GM23338 (cell line): ENCODE results near the gene ZNF783. TPM values are rescaled to one million over a fixed set of nuclear protein-coding genes. Genes with fewer than 3 reads are reported as not detected.

Source experiments
- ATAC-seq: fragments of 200-7000 bp; cut with Tn5 transposase; 3 replicates; pipeline ENCODE4 v1.9.1; 2020
- DNase-seq: peaks from one replicate; pipeline ENCODE4 v3.0.0-alpha.2; 2015; ENCODE audit warnings: low spot score
- H2AFZ ChIP-seq: fragments of 200-600 bp; sonication (generic); 2 replicates; pipeline ENCODE4 v1.8.0; 2016; ENCODE audit warnings: antibody characterized with exemption, mild to moderate bottlenecking, moderate library complexity
- H3F3A ChIP-seq: fragments of 200-600 bp; sonication (generic); replicated peaks from 2 replicates; pipeline ENCODE4 v1.8.0; 2017; ENCODE audit warnings: antibody characterized with exemption, mixed run types, low read depth
- H3K27ac ChIP-seq: fragments of 200-600 bp; sonication (generic); 2 replicates; pipeline ENCODE4 v1.6.1; 2016; ENCODE audit warnings: low read depth
- H3K27me3 ChIP-seq: fragments of 200-600 bp; sonication (generic); 2 replicates; pipeline ENCODE4 v1.8.0; 2016; ENCODE audit warnings: mild to moderate bottlenecking, mixed run types, moderate library complexity; ENCODE audit not compliant: insufficient read depth
- H3K36me3 ChIP-seq: fragments of 200-600 bp; sonication (generic); 2 replicates; pipeline ENCODE4 v1.8.0; 2016; ENCODE audit warnings: mild to moderate bottlenecking; ENCODE audit not compliant: insufficient read depth
- H3K4me1 ChIP-seq: fragments of 200-600 bp; sonication (generic); 2 replicates; pipeline ENCODE4 v1.8.0; 2016; ENCODE audit warnings: mild to moderate bottlenecking, moderate library complexity; ENCODE audit not compliant: insufficient read depth
- H3K4me2 ChIP-seq: fragments of 200-600 bp; sonication (generic); 2 replicates; pipeline ENCODE4 v1.7.1; 2017; ENCODE audit warnings: mixed run types
- H3K4me3 ChIP-seq: fragments of 200-600 bp; sonication (generic); 2 replicates; pipeline ENCODE4 v1.6.1; 2016; ENCODE audit warnings: mixed run types
- H3K79me2 ChIP-seq: fragments of 200-600 bp; sonication (generic); replicated peaks from 2 replicates; pipeline ENCODE4 v1.8.0; 2017; ENCODE audit warnings: mild to moderate bottlenecking; ENCODE audit not compliant: insufficient read depth
- H3K9me2 ChIP-seq: fragments of 200-600 bp; sonication (generic); 2 replicates; pipeline ENCODE4 v1.8.0; 2017; ENCODE audit not compliant: insufficient read depth
- H4K20me1 ChIP-seq: fragments of 200-600 bp; sonication (generic); replicated peaks from 2 replicates; pipeline ENCODE4 v1.8.0; 2017; ENCODE audit warnings: mild to moderate bottlenecking; ENCODE audit not compliant: insufficient read depth
- H3K27ac Mint-ChIP-seq: 2 replicates; pipeline ENCODE4 v1.8.0; 2020; ENCODE audit warnings: inconsistent platforms, mild to moderate bottlenecking, moderate library complexity, mixed read lengths
- H3K27me3 Mint-ChIP-seq: 3 replicates; pipeline ENCODE4 v1.8.0; 2022; ENCODE audit warnings: low read depth, mild to moderate bottlenecking, moderate library complexity, mixed read lengths, inconsistent platforms; ENCODE audit not compliant: insufficient read depth, poor library complexity
- H3K36me3 Mint-ChIP-seq: 3 replicates; pipeline ENCODE4 v1.8.0; 2021; ENCODE audit warnings: low read depth, mild to moderate bottlenecking, inconsistent platforms, moderate library complexity, mixed read lengths
- H3K4me1 Mint-ChIP-seq: 3 replicates; pipeline ENCODE4 v1.8.0; 2020; ENCODE audit warnings: mild to moderate bottlenecking, inconsistent platforms, mixed read lengths
- H3K4me3 Mint-ChIP-seq: 3 replicates; pipeline ENCODE4 v1.8.0; 2021; ENCODE audit warnings: moderate library complexity, mild to moderate bottlenecking, inconsistent platforms, mixed read lengths
- H3K9me3 Mint-ChIP-seq: 3 replicates; pipeline ENCODE4 v1.8.0; 2020; ENCODE audit warnings: moderate library complexity, mild to moderate bottlenecking, inconsistent platforms, mixed read lengths
- CREB1 ChIP-seq: fragments of 250-450 bp; sonication (Bioruptor Pico); IDR thresholded peaks from 2 replicates; pipeline ENCODE4 v1.5.0; 2020; ENCODE audit warnings: low read depth, mild to moderate bottlenecking, moderate library complexity
- ETS1 ChIP-seq: IDR thresholded peaks from 2 replicates; pipeline ENCODE4 v1.6.1; 2016; ENCODE audit warnings: antibody characterized with exemption
- EZH2 ChIP-seq: fragments of 200-600 bp; sonication (generic); IDR thresholded peaks from one replicate; pipeline ENCODE4 v1.8.0; 2017; ENCODE audit warnings: antibody characterized with exemption, mild to moderate bottlenecking, low read depth; ENCODE audit not compliant: unreplicated experiment
- EZH2phosphoT487 ChIP-seq: fragments of 200-600 bp; sonication (generic); IDR thresholded peaks from one replicate; pipeline ENCODE4 v1.8.1; 2018; ENCODE audit warnings: antibody characterized with exemption; ENCODE audit not compliant: unreplicated experiment
- JUNB ChIP-seq: IDR thresholded peaks from one replicate; pipeline ENCODE4 v1.6.1; 2016; ENCODE audit warnings: antibody characterized with exemption; ENCODE audit not compliant: unreplicated experiment
- NANOG ChIP-seq: IDR thresholded peaks from 2 replicates; pipeline ENCODE4 v1.6.1; 2016; ENCODE audit warnings: antibody characterized with exemption, borderline replicate concordance
- POLR2AphosphoS5 ChIP-seq: IDR thresholded peaks from 2 replicates; pipeline ENCODE4 v1.6.1; 2016; ENCODE audit warnings: antibody characterized with exemption, low read depth
- STAT1 ChIP-seq: IDR thresholded peaks from one replicate; pipeline ENCODE4 v1.6.1; 2016; ENCODE audit warnings: antibody characterized with exemption; ENCODE audit not compliant: unreplicated experiment
- ZNF114 ChIP-seq: fragments of 250-450 bp; sonication (Bioruptor Pico); IDR thresholded peaks from 2 replicates; pipeline ENCODE4 v1.5.0; 2020; ENCODE audit warnings: mild to moderate bottlenecking, moderate library complexity
- ZNF331 ChIP-seq: fragments of 250-450 bp; sonication (Bioruptor Pico); IDR thresholded peaks from 2 replicates; pipeline ENCODE4 v1.5.0; 2020; ENCODE audit warnings: low read depth, mild to moderate bottlenecking, moderate library complexity
- ZNF462 ChIP-seq: fragments of 250-450 bp; sonication (Bioruptor Pico); IDR thresholded peaks from 2 replicates; pipeline ENCODE4 v1.5.0; 2020; ENCODE audit warnings: mild to moderate bottlenecking, moderate library complexity
- polyA plus RNA-seq: library from polyadenylated mRNA; unstranded; fragments of >200 nt; fragmentation: Nextera tagmentation; extraction: Ambion mirVana; gene quantifications from 2 replicates; pipeline ENCODE4 v1.2.1, GENCODE V29; 2016
- total RNA-seq: library from RNA; depleted of rRNA; stranded (reverse); fragments of >200 nt; shearing (Covaris generic); gene quantifications from 2 replicates; pipeline ENCODE4 v1.2.3, GENCODE V29; 2014
- TF ChIP-seq, protein P1 (sequence below), 2 experiments: fragments of 200-600 bp in 1 of 2; sonication (generic) in 1 of 2; conservative IDR thresholded peaks; 2 replicates each; pipeline versions ENCODE4 v1.5.1 to v1.6.1; 2016 to 2017; ENCODE audit warnings: antibody characterized with exemption in 2 of 2, low read depth in 2 of 2, mild to moderate bottlenecking in 2 of 2, moderate library complexity in 1 of 2
- TF ChIP-seq, protein P2 (sequence below): IDR thresholded peaks from one replicate; pipeline ENCODE4 v1.6.1; 2018; ENCODE audit warnings: antibody characterized with exemption; ENCODE audit not compliant: unreplicated experiment

The ZNF783 gene
- total and polyA plus RNA-seq, 2 experiments from 2014 or later, result 2.1 to 9.0 TPM

- peaks cover 3% of the 10 kb centered on the region; the same call in 2 of the 3 replicates for H3K9me3 Mint-ChIP-seq
- H3K79me2 ChIP-seq, result no peaks in the 10 kb centered on the region
- H3K27ac Mint-ChIP-seq, result no peak overlapping the region
- no peaks in the 10 kb centered on the region for H4K20me1 ChIP-seq
- H3K4me1 Mint-ChIP-seq, result peaks cover 31% of the 10 kb centered on the region
- peaks cover 21% of the 10 kb centered on the region for H3K4me1 ChIP-seq
- TF ChIP-seq EZH2phosphoT487 (no peak), ZNF331 (no peak), ZNF114 (CRISPR knock-in tag) (no peak), JUNB (no peak), STAT1 (no peak), ZNF462 (CRISPR knock-in tag) (no peak), POLR2AphosphoS5 (no peak), CREB1 (CRISPR knock-in tag) (no peak), ETS1 (no peak), NANOG (no peak), EZH2 (no peak)
- TF ChIP-seq, protein P1, sequence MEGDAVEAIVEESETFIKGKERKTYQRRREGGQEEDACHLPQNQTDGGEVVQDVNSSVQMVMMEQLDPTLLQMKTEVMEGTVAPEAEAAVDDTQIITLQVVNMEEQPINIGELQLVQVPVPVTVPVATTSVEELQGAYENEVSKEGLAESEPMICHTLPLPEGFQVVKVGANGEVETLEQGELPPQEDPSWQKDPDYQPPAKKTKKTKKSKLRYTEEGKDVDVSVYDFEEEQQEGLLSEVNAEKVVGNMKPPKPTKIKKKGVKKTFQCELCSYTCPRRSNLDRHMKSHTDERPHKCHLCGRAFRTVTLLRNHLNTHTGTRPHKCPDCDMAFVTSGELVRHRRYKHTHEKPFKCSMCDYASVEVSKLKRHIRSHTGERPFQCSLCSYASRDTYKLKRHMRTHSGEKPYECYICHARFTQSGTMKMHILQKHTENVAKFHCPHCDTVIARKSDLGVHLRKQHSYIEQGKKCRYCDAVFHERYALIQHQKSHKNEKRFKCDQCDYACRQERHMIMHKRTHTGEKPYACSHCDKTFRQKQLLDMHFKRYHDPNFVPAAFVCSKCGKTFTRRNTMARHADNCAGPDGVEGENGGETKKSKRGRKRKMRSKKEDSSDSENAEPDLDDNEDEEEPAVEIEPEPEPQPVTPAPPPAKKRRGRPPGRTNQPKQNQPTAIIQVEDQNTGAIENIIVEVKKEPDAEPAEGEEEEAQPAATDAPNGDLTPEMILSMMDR (conservative IDR thresholded peaks at IDR 0.05; ENCODE audit: low read depth in 2 of 2), result no peak
- TF ChIP-seq, protein P2, sequence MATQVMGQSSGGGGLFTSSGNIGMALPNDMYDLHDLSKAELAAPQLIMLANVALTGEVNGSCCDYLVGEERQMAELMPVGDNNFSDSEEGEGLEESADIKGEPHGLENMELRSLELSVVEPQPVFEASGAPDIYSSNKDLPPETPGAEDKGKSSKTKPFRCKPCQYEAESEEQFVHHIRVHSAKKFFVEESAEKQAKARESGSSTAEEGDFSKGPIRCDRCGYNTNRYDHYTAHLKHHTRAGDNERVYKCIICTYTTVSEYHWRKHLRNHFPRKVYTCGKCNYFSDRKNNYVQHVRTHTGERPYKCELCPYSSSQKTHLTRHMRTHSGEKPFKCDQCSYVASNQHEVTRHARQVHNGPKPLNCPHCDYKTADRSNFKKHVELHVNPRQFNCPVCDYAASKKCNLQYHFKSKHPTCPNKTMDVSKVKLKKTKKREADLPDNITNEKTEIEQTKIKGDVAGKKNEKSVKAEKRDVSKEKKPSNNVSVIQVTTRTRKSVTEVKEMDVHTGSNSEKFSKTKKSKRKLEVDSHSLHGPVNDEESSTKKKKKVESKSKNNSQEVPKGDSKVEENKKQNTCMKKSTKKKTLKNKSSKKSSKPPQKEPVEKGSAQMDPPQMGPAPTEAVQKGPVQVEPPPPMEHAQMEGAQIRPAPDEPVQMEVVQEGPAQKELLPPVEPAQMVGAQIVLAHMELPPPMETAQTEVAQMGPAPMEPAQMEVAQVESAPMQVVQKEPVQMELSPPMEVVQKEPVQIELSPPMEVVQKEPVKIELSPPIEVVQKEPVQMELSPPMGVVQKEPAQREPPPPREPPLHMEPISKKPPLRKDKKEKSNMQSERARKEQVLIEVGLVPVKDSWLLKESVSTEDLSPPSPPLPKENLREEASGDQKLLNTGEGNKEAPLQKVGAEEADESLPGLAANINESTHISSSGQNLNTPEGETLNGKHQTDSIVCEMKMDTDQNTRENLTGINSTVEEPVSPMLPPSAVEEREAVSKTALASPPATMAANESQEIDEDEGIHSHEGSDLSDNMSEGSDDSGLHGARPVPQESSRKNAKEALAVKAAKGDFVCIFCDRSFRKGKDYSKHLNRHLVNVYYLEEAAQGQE, result no peak
- no peaks in the 10 kb centered on the region for H3K27me3 ChIP-seq
- peak overlapping the region; percentile 34 for H2AFZ ChIP-seq
- ATAC-seq (no peak), DNase-seq (no peak)
- no peak overlapping the region; the same call in 2 of the 3 replicates for H3K4me3 Mint-ChIP-seq
- no peak overlapping the region for H3K4me3 ChIP-seq
- peaks cover 3% of the 10 kb centered on the region for H3K27me3 Mint-ChIP-seq
- no peaks in the 10 kb centered on the region for H3K36me3 ChIP-seq
- H3K4me2 ChIP-seq, result peak overlapping the region; percentile 72
- H3F3A ChIP-seq, result no peaks in the 10 kb centered on the region
- no peaks in the 10 kb centered on the region for H3K36me3 Mint-ChIP-seq
- no peak overlapping the region for H3K27ac ChIP-seq
- no peaks in the 10 kb centered on the region; the same call in 1 of the 2 replicates for H3K9me2 ChIP-seq
These were observed 57.4 kb downstream of the ZNF783 start for GRCh38 chr7:149319376-149319775.
